Testis (tissue), 2 donors: ENCODE data around the gene FEM1C.

Experiments
- POLR2A ChIP-seq: fragments of 450-650 bp; IDR thresholded peaks from one replicate; pipeline ENCODE4 v1.6.1; 2017; ENCODE audit warnings: antibody characterized with exemption, mild to moderate bottlenecking, moderate library complexity
- TF ChIP-seq, protein P1 (sequence below), 3 experiments: fragments of 450-650 bp in 2 of 3; fragments of 200-600 bp in 1 of 3; sonication (generic) in 1 of 3; IDR thresholded peaks; one replicate each; pipeline ENCODE4 v1.5.1; 2016 to 2019; ENCODE audit warnings: antibody characterized with exemption in 3 of 3, mild to moderate bottlenecking in 2 of 3, moderate library complexity in 1 of 3

DNA sequence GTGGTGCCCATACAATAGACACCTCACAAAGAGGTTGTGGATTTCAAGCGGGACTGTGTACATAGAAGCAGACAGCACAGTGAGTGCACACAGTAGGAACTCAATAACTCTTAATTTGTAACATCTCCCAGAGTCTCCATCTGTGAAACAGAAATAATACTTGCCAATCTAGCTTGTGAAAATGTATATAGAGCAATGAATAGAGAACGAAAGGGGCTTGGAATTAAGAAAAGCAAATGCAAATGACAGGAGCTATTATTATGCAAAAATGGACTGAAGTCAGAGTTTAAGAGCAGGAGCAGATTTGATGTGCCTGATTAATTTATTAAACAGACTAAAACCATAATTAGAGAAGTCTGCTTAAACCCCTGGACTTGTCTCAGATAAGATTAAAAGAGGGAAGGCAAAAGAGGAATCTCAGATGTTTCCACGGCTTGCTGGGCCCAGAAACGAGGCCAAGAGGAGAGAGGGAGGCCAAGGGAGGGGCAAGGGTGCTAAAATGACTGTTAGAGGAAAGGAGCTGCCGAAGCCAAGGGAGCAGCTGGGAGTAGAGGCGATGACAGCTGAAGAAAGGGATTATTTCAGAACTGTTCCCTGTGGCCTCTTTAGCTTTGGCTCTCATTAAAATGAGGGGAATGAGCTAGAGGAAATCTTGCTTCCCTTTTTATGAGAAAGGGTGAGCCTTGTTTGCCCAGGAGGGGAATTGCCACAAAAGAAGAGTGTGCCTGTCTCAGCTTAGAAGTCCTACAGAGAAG, 72.1 kb downstream of the FEM1C start:
- TF ChIP-seq, protein P1, sequence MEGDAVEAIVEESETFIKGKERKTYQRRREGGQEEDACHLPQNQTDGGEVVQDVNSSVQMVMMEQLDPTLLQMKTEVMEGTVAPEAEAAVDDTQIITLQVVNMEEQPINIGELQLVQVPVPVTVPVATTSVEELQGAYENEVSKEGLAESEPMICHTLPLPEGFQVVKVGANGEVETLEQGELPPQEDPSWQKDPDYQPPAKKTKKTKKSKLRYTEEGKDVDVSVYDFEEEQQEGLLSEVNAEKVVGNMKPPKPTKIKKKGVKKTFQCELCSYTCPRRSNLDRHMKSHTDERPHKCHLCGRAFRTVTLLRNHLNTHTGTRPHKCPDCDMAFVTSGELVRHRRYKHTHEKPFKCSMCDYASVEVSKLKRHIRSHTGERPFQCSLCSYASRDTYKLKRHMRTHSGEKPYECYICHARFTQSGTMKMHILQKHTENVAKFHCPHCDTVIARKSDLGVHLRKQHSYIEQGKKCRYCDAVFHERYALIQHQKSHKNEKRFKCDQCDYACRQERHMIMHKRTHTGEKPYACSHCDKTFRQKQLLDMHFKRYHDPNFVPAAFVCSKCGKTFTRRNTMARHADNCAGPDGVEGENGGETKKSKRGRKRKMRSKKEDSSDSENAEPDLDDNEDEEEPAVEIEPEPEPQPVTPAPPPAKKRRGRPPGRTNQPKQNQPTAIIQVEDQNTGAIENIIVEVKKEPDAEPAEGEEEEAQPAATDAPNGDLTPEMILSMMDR (IDR thresholded peaks at IDR 0.05): no peak
- TF ChIP-seq POLR2A: no peak
